Measurements from ENCODE around the gene MAL. TPM values are rescaled to one million over a fixed set of nuclear protein-coding genes. Genes with fewer than 3 reads are reported as not detected.
A peak's percentile ranks its signal among the peaks of the same experiment; 100 is the strongest.

MAL gene
- 21.2 TPM for total RNA-seq
- long read RNA-seq, transcript MAL-201 (4 exons, 1,112 nt): major isoform, 13 of 13 reads
- long read RNA-seq, partial matches to known transcripts: 0 of 13 reads
- long read RNA-seq, other reads (novel, unspliced or antisense): 0 of 13 reads

DNA sequence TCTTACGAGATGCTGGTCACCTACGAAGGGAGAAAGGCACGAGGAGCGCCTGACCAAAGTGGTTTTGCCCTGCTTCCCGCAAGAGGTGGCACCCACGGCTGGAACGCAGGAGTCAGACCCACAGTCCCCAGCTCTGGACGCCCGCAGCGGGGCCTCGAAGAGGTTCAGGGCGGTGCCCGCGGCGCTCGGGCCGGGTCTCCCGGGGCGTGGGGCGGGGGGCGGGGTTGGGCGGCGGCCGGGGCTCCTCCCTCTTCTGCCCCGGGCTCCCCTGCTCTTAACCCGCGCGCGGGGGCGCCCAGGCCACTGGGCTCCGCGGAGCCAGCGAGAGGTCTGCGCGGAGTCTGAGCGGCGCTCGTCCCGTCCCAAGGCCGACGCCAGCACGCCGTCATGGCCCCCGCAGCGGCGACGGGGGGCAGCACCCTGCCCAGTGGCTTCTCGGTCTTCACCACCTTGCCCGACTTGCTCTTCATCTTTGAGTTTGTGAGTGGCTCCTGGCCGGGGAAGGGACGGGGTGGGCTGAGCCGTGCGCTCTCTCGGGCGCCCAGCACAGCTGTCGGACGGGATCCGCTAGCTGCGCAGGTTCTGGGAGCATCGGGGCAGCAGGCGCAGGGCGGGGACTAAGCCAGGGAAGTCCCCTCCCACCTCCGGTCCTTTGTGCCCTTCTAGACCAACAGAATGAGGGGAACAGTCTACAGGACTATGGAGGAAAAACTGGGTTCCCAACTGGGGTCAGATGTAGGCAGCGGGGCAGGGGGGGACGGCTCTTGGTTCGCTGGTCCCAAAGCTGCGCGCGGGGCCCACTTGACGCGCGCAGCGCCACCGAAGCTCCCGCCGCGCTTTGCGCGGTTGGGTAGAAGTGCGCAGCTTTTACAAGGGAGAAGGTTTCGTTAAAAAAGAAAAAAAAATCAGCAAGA lies at the start of gene MAL:
Gene MAL (plus strand): TSS at position 303 of the 914 bp plus-strand sequence. CDS start 85 bp downstream, at position 388.
- DNase-seq: no peak
- Histone ChIP-seq H3K9me3 (no peaks in the 10 kb centered on the region), H3K36me3 (no peaks in the 10 kb centered on the region), H3K4me1 (peaks cover 4% of the 10 kb centered on the region), H3K27me3 (peaks cover 37% of the 10 kb centered on the region), H3K27ac (peak within 1 kb of the TSS; percentile 68), H3K4me3 (peak within 1 kb of the TSS; percentile 48)
- intact Hi-C loops (cut with DNase I): no loop called here
- peak; percentile 20 for ATAC-seq
- TF ChIP-seq, protein P1, sequence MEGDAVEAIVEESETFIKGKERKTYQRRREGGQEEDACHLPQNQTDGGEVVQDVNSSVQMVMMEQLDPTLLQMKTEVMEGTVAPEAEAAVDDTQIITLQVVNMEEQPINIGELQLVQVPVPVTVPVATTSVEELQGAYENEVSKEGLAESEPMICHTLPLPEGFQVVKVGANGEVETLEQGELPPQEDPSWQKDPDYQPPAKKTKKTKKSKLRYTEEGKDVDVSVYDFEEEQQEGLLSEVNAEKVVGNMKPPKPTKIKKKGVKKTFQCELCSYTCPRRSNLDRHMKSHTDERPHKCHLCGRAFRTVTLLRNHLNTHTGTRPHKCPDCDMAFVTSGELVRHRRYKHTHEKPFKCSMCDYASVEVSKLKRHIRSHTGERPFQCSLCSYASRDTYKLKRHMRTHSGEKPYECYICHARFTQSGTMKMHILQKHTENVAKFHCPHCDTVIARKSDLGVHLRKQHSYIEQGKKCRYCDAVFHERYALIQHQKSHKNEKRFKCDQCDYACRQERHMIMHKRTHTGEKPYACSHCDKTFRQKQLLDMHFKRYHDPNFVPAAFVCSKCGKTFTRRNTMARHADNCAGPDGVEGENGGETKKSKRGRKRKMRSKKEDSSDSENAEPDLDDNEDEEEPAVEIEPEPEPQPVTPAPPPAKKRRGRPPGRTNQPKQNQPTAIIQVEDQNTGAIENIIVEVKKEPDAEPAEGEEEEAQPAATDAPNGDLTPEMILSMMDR (IDR thresholded peaks at IDR 0.05): no peak

DNA sequence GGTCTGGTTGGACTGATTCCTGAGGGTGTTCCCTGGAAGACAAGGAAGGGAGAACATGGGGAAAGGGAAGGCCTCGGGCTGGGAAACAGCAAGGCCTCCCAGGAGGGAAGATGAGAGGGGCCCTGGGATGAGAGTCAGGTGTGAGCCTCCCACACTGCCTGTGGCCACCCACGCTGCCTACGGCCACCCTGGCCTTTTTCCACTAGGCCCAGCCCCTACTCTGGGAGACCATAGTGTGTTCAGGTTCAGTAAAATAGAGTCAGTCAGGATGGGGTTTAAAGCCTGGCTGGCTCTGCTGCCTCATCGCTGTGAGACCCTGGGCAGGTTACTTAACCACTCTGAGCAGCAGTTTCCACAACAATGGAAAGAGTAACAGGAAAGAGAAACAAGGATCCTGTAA lies 47.7 kb upstream of the MAL start:
- Histone ChIP-seq H3K4me3 (no peak overlapping the region), H3K27ac (no peak overlapping the region), H3K9me3 (no peaks in the 10 kb centered on the region), H3K27me3 (peaks cover 17% of the 10 kb centered on the region), H3K36me3 (no peaks in the 10 kb centered on the region), H3K4me1 (no peaks in the 10 kb centered on the region)
- intact Hi-C loops (cut with DNase I): no loop called here
- DNase-seq (no peak), ATAC-seq (no peak)
- TF ChIP-seq, protein P1 (IDR thresholded peaks at IDR 0.05): no peak

DNA sequence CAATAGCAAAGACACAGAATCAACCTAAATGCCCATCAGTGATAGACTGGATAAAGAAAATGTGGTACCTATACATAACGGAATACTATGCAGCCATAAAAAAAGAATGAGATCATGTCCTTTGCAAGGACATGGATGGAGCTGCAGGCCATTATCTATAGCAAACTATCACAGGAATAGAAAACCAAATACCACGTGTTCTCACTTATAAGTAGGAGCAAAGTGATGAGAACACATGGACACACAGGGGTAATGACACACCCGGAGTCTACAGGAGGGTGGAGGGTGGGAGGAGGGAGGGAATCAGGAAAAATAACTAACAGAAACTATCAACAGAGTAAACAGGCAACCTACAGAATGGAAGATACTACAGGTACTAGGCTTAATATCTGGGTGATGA lies 46.6 kb upstream of the MAL start:
- H3K27me3 ChIP-seq: peaks cover 17% of the 10 kb centered on the region
- ATAC-seq (no peak), DNase-seq (no peak)
- H3K4me3 ChIP-seq: no peak overlapping the region
- H3K9me3 ChIP-seq: no peaks in the 10 kb centered on the region
- TF ChIP-seq, protein P1 (IDR thresholded peaks at IDR 0.05): no peak
- H3K36me3 ChIP-seq: no peaks in the 10 kb centered on the region
- H3K4me1 ChIP-seq: no peaks in the 10 kb centered on the region
- H3K27ac ChIP-seq: no peak overlapping the region
- intact Hi-C loops (cut with DNase I): no loop called here

DNA sequence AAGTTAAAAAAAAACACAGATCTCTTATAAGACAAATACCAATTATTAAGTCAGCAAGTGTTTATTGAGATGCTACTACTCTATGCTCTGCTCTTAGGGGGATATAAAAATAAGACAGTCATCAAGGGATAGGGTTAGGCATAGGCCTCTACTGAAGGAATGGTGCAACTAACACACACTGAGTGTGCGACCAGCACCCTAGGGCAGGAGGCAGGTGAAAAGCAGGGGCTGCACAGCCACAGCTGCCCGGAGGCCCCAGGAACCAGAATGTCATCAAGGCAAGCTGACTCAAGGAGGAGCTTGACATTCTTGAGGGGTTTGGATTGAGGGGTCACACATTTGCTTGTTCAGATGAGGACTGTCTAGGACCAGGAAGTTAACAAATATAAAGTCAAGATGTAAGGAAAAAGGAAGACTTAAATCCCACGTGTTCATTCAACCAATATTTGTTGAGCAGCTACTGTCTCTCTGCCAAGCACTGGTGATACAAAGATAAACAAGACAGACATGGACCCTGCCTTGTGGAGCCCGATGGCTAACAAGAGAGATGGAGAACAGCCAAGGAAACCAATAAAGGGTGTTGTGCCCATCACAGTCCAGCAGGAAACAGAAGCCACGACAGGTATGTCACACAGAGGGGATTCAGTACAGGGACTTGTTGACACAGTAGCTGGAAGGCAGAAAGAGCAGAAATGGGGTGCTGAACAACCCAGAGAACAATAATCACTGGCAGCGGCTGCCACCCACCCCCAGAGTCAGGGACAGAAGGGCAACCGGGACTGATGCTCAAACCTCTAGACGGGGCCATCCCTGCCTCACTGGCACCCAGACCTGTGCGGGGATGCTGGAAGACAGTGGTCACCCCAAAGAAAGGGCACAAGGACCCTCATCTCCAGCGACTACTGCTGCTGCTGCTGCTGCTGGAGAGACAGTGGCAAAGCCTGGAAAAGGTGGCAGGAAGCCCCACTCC lies 45.8 kb upstream of the MAL start:
- Histone ChIP-seq H3K36me3 (no peaks in the 10 kb centered on the region), H3K4me1 (no peaks in the 10 kb centered on the region), H3K4me3 (no peak overlapping the region), H3K27ac (no peak overlapping the region), H3K9me3 (no peaks in the 10 kb centered on the region), H3K27me3 (peaks cover 17% of the 10 kb centered on the region)
- TF ChIP-seq, protein P1 (IDR thresholded peaks at IDR 0.05): no peak
- ATAC-seq (no peak), DNase-seq (no peak)
- intact Hi-C loops (cut with DNase I): no loop called here

DNA sequence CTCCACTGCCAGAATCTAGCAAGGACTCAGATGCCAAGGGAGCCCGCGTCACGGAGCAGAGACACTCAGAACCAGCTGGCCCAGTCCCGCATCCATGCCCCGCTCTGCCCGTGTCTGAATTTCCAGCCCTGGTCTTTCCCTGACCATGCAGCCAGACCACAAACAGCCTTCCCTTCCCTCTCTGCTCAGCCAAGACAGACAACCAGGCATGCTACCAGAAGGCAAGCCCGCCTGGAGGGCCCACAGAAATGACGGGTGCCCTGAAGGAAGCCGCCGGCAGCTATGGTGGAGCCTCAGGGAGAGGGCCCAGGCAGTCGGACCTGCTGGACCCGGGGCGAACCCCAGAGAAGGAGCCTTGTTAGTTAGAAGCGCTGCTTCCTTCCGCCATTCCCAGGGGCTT lies 45.1 kb upstream of the MAL start:
- H3K36me3 ChIP-seq: no peaks in the 10 kb centered on the region
- no peaks in the 10 kb centered on the region for H3K4me1 ChIP-seq
- peaks cover 17% of the 10 kb centered on the region for H3K27me3 ChIP-seq
- H3K27ac ChIP-seq: no peak overlapping the region
- no peaks in the 10 kb centered on the region for H3K9me3 ChIP-seq
- intact Hi-C loops (cut with DNase I): no loop called here
- TF ChIP-seq, protein P1 (IDR thresholded peaks at IDR 0.05): no peak
- no peak overlapping the region for H3K4me3 ChIP-seq
- DNase-seq (peak; percentile 57), ATAC-seq (no peak)
